ENCODE results near the gene PLP1.

Gene PLP1

GRCh38 chrX:103825881-103826280 is 49.2 kb downstream of the PLP1 start:
- no peak for DNase-seq (ENCODE audit: low read depth)

GRCh38 chrX:103828529-103828928 is 51.9 kb downstream of the PLP1 start:
- DNase-seq (ENCODE audit: low read depth), result no peak

- DNase-seq (ENCODE audit: low read depth), result no peak
Observed at GRCh38 chrX:103830848-103831247, 54.2 kb downstream of the PLP1 start.

GRCh38 chrX:103831342-103831802 is 54.7 kb downstream of the PLP1 start:
- DNase-seq (ENCODE audit: low read depth), result no peak

- no peak for DNase-seq (ENCODE audit: low read depth)
Observed at GRCh38 chrX:103831803-103832544, 55.3 kb downstream of the PLP1 start, which contains the start of gene RAB9B. Gene RAB9B (minus strand): TSS chrX:103832257. CDS start chrX:103825784, 6,473 bp downstream.

GRCh38 chrX:103839404-103839803 is 62.8 kb downstream of the PLP1 start:
- DNase-seq (ENCODE audit: low read depth), result no peak
